ENCODE data around the gene SLC35G3.
"Not testable (repeated sequence)": the region's sequence is repeated elsewhere in the genome, so short reads cannot be mapped to it uniquely, and the experiment has no call there.

DNA sequence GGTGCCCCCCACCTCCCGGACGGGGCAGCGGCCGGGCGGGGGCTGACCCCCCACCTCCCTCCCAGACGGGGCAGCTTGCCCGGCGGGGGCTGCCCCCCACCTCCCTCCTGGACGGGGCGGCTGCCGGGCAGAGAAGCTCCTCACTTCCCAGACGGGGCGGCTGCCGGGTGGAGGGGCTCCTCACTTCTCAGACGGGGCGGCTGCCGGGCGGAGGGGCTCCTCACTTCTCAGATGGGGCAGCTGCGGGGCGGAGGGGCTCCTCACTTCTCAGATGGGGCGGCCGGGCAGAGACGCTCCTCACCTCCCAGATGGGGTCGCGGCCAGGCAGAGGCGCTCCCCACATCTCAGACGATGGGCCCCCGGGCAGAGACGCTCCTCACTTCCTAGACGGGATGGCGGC is 869 bp upstream of the SLC35G3 start:
- TF ChIP-seq, protein P1, sequence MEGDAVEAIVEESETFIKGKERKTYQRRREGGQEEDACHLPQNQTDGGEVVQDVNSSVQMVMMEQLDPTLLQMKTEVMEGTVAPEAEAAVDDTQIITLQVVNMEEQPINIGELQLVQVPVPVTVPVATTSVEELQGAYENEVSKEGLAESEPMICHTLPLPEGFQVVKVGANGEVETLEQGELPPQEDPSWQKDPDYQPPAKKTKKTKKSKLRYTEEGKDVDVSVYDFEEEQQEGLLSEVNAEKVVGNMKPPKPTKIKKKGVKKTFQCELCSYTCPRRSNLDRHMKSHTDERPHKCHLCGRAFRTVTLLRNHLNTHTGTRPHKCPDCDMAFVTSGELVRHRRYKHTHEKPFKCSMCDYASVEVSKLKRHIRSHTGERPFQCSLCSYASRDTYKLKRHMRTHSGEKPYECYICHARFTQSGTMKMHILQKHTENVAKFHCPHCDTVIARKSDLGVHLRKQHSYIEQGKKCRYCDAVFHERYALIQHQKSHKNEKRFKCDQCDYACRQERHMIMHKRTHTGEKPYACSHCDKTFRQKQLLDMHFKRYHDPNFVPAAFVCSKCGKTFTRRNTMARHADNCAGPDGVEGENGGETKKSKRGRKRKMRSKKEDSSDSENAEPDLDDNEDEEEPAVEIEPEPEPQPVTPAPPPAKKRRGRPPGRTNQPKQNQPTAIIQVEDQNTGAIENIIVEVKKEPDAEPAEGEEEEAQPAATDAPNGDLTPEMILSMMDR (IDR thresholded peaks at IDR 0.05), result not testable (repeated sequence)
- not testable (repeated sequence) for TF ChIP-seq EP300 (IDR thresholded peaks at IDR 0.05)
